Panc1 (cell line): Measurements from ENCODE around the gene CEACAM5. TPM values are rescaled to one million over a fixed set of nuclear protein-coding genes. Genes with fewer than 3 reads are reported as not detected.

Experiments used
- ATAC-seq: fragments of 200-7000 bp; cut with Tn5 transposase; 2 replicates; pipeline ENCODE4 v1.9.1; 2020; ENCODE audit warnings: mild to moderate bottlenecking, moderate library complexity
- BruUV-seq: library from RNA; stranded (reverse); fragments of 400-500 nt; replicated peaks from 2 replicates; lab custom pipeline; 2021; lab: Mats Ljungman, UMichigan
- CTCF ChIA-PET: fragments of 300-600 bp; sonication (Branson Sonifier 250); formaldehyde crosslinking; loops from one replicate; lab custom pipeline; 2022; ENCODE audit warnings: antibody characterized with exemption; lab: Charles Lee
- POLR2A ChIA-PET: fragments of 300-600 bp; sonication (Branson Sonifier 250); formaldehyde crosslinking; loops from one replicate; lab custom pipeline; 2022; ENCODE audit warnings: antibody characterized with exemption; lab: Charles Lee
- DNase-seq: peaks from one replicate; pipeline ENCODE4 v3.0.0-alpha.2; 2010; ENCODE audit warnings: low read depth, low spot score
- H3K27ac ChIP-seq: 2 replicates; pipeline ENCODE4 v1.5.1; 2011; ENCODE audit warnings: mild to moderate bottlenecking, low read length, inconsistent platforms
- H3K27me3 ChIP-seq: fragments of 200-500 bp; sonication (Bioruptor generic); 2 replicates; pipeline ENCODE4 v1.6.0; 2014; ENCODE audit warnings: low read length, inconsistent platforms; ENCODE audit not compliant: control insufficient read depth, insufficient read depth
- H3K36me3 ChIP-seq: fragments of 200-500 bp; sonication (Bioruptor generic); 2 replicates; pipeline ENCODE4 v1.5.1; 2014; ENCODE audit warnings: inconsistent platforms, mild to moderate bottlenecking, low read length, moderate library complexity; ENCODE audit not compliant: control insufficient read depth, insufficient read depth
- H3K4me1 ChIP-seq: 2 replicates; pipeline ENCODE4 v1.5.1; 2011; ENCODE audit warnings: inconsistent platforms, mild to moderate bottlenecking, low read length, moderate library complexity; ENCODE audit not compliant: control insufficient read depth, insufficient read depth
- H3K4me3 ChIP-seq, 2 experiments: 2 replicates each; pipeline ENCODE4 v1.5.1; 2011 to 2012; ENCODE audit warnings: low read depth in 2 of 2, low read length in 2 of 2, mild to moderate bottlenecking in 2 of 2, inconsistent platforms in 1 of 2, moderate library complexity in 1 of 2
- H3K9me3 ChIP-seq: fragments of 200-500 bp; sonication (Bioruptor generic); 2 replicates; pipeline ENCODE4 v1.5.1; 2014; ENCODE audit warnings: low read depth, mild to moderate bottlenecking, inconsistent platforms, low read length, moderate library complexity; ENCODE audit not compliant: control insufficient read depth, insufficient read depth
- POLR2AphosphoS5 ChIP-seq: IDR thresholded peaks from 2 replicates; pipeline ENCODE4 v1.6.1; 2012; ENCODE audit warnings: mild to moderate bottlenecking, low read depth, low read length, moderate library complexity
- SIN3A ChIP-seq: IDR thresholded peaks from 2 replicates; pipeline ENCODE4 v1.6.1; 2012; ENCODE audit warnings: low read depth, mild to moderate bottlenecking, low read length, moderate library complexity, borderline replicate concordance; ENCODE audit not compliant: insufficient read depth
- TCF7L2 ChIP-seq: IDR thresholded peaks from 2 replicates; pipeline ENCODE4 v1.6.1; 2011; ENCODE audit warnings: mild to moderate bottlenecking, low read depth, low read length, inconsistent platforms
- in situ Hi-C: cut with HindIII; loops from 2 replicates; pipeline ENCODE4 v1.10.0; 2016; ENCODE audit warnings: low sequenced_read_pairs, low pct_unique_long_range_greater_than_20kb
- intact Hi-C: fragments of 100-400 bp; cut with micrococcal nuclease; formaldehyde crosslinking; loops from one replicate; pipeline ENCODE4 v1.10.0; 2022; ENCODE audit not compliant: unreplicated experiment
- total RNA-seq: library from RNA; stranded (reverse); gene quantifications from one replicate; pipeline ENCODE4 v1.2.1, GENCODE V29; 2021; ENCODE audit not compliant: unreplicated experiment
- TF ChIP-seq, protein P1 (sequence below): fragments of 450-650 bp; IDR thresholded peaks from 2 replicates; pipeline ENCODE4 v1.5.1; 2017; ENCODE audit warnings: mild to moderate bottlenecking
- TF ChIP-seq, protein P2 (sequence below), 2 experiments: IDR thresholded peaks; 2 replicates each; pipeline ENCODE4 v1.6.1; 2011 to 2012; ENCODE audit warnings: low read depth in 2 of 2, control low read depth in 1 of 2, low read length in 1 of 2, mild to moderate bottlenecking in 1 of 2, moderate library complexity in 1 of 2; ENCODE audit not compliant: insufficient read depth in 1 of 2

Gene CEACAM5
- total RNA-seq, 1 experiment from 2014 or later: 0.51 TPM

DNA sequence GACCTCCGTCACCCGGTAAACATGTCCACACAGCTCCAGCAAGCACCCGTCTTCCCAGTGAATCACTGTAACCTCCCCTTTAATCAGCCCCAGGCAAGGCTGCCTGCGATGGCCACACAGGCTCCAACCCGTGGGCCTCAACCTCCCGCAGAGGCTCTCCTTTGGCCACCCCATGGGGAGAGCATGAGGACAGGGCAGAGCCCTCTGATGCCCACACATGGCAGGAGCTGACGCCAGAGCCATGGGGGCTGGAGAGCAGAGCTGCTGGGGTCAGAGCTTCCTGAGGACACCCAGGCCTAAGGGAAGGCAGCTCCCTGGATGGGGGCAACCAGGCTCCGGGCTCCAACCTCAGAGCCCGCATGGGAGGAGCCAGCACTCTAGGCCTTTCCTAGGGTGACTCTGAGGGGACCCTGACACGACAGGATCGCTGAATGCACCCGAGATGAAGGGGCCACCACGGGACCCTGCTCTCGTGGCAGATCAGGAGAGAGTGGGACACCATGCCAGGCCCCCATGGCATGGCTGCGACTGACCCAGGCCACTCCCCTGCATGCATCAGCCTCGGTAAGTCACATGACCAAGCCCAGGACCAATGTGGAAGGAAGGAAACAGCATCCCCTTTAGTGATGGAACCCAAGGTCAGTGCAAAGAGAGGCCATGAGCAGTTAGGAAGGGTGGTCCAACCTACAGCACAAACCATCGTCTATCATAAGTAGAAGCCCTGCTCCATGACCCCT lies 9.0 kb upstream of the CEACAM5 start:
- H3K4me3 ChIP-seq: no peak overlapping the region
- H3K27ac ChIP-seq: no peak overlapping the region
- DNase-seq: no peak
- no peaks in the 10 kb centered on the region; the same call in 1 of the 2 replicates for H3K27me3 ChIP-seq
- BruUV-seq: no TSS peak
- intact Hi-C loops (no loop called here), in situ Hi-C loops (no loop called here)
- H3K36me3 ChIP-seq: no peaks in the 10 kb centered on the region
- H3K9me3 ChIP-seq: no peaks in the 10 kb centered on the region
- no peaks in the 10 kb centered on the region for H3K4me1 ChIP-seq
- TF ChIP-seq SIN3A (no peak), TCF7L2 (no peak), POLR2AphosphoS5 (no peak)
- TF ChIP-seq, protein P1, sequence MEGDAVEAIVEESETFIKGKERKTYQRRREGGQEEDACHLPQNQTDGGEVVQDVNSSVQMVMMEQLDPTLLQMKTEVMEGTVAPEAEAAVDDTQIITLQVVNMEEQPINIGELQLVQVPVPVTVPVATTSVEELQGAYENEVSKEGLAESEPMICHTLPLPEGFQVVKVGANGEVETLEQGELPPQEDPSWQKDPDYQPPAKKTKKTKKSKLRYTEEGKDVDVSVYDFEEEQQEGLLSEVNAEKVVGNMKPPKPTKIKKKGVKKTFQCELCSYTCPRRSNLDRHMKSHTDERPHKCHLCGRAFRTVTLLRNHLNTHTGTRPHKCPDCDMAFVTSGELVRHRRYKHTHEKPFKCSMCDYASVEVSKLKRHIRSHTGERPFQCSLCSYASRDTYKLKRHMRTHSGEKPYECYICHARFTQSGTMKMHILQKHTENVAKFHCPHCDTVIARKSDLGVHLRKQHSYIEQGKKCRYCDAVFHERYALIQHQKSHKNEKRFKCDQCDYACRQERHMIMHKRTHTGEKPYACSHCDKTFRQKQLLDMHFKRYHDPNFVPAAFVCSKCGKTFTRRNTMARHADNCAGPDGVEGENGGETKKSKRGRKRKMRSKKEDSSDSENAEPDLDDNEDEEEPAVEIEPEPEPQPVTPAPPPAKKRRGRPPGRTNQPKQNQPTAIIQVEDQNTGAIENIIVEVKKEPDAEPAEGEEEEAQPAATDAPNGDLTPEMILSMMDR: no peak
- TF ChIP-seq, protein P2, sequence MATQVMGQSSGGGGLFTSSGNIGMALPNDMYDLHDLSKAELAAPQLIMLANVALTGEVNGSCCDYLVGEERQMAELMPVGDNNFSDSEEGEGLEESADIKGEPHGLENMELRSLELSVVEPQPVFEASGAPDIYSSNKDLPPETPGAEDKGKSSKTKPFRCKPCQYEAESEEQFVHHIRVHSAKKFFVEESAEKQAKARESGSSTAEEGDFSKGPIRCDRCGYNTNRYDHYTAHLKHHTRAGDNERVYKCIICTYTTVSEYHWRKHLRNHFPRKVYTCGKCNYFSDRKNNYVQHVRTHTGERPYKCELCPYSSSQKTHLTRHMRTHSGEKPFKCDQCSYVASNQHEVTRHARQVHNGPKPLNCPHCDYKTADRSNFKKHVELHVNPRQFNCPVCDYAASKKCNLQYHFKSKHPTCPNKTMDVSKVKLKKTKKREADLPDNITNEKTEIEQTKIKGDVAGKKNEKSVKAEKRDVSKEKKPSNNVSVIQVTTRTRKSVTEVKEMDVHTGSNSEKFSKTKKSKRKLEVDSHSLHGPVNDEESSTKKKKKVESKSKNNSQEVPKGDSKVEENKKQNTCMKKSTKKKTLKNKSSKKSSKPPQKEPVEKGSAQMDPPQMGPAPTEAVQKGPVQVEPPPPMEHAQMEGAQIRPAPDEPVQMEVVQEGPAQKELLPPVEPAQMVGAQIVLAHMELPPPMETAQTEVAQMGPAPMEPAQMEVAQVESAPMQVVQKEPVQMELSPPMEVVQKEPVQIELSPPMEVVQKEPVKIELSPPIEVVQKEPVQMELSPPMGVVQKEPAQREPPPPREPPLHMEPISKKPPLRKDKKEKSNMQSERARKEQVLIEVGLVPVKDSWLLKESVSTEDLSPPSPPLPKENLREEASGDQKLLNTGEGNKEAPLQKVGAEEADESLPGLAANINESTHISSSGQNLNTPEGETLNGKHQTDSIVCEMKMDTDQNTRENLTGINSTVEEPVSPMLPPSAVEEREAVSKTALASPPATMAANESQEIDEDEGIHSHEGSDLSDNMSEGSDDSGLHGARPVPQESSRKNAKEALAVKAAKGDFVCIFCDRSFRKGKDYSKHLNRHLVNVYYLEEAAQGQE (IDR thresholded peaks at IDR 0.05; ENCODE audit: insufficient read depth in 1 of 2, low read depth in 2 of 2, low read length in 1 of 2): no peak
- ATAC-seq: no peak
- POLR2A ChIA-PET: interaction anchor here (0.6 kb wide), 1 partner anchor 77 kb away, joined by 4 read pairs; no protein-coding TSS in a partner anchor
- CTCF ChIA-PET: interaction anchor here (0.6 to 1.3 kb wide), 3 partner anchors 8 to 57 kb away, joined by 3 to 17 read pairs (median 6); no protein-coding TSS in a partner anchor

DNA sequence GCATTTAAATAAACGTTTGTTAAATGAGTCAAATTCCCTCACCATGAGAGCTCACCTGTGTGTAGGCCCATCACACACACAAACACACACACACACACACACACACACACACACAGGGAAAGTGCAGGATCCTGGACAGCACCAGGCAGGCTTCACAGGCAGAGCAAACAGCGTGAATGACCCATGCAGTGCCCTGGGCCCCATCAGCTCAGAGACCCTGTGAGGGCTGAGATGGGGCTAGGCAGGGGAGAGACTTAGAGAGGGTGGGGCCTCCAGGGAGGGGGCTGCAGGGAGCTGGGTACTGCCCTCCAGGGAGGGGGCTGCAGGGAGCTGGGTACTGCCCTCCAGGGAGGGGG lies 8.5 kb upstream of the CEACAM5 start:
- DNase-seq (no peak), ATAC-seq (no peak)
- no peaks in the 10 kb centered on the region for H3K4me1 ChIP-seq
- intact Hi-C loops (no loop called here), in situ Hi-C loops (no loop called here)
- TF ChIP-seq SIN3A: no peak
- no peak for TF ChIP-seq POLR2AphosphoS5
- no peak for TF ChIP-seq TCF7L2
- TF ChIP-seq, protein P2 (IDR thresholded peaks at IDR 0.05; ENCODE audit: insufficient read depth in 1 of 2, low read depth in 2 of 2, low read length in 1 of 2): no peak
- TF ChIP-seq, protein P1: no peak
- no peaks in the 10 kb centered on the region; the same call in 1 of the 2 replicates for H3K27me3 ChIP-seq
- H3K36me3 ChIP-seq: no peaks in the 10 kb centered on the region
- BruUV-seq: no TSS peak
- H3K4me3 ChIP-seq: no peak overlapping the region
- no peak overlapping the region for H3K27ac ChIP-seq
- CTCF ChIA-PET: interaction anchor here (0.7 kb wide), 1 partner anchor 58 kb away, joined by 6 read pairs; no protein-coding TSS in a partner anchor
- no peaks in the 10 kb centered on the region for H3K9me3 ChIP-seq
- POLR2A ChIA-PET: no interaction called here
